Testis (tissue), 2 donors: Measurements from ENCODE around the gene GNL1.

Experiments used
- POLR2A ChIP-seq: fragments of 450-650 bp; IDR thresholded peaks from one replicate; pipeline ENCODE4 v1.6.1; 2017; ENCODE audit warnings: antibody characterized with exemption, mild to moderate bottlenecking, moderate library complexity
- TF ChIP-seq, protein P1 (sequence below), 3 experiments: fragments of 450-650 bp in 2 of 3; fragments of 200-600 bp in 1 of 3; sonication (generic) in 1 of 3; IDR thresholded peaks; one replicate each; pipeline ENCODE4 v1.5.1; 2016 to 2019; ENCODE audit warnings: antibody characterized with exemption in 3 of 3, mild to moderate bottlenecking in 2 of 3, moderate library complexity in 1 of 3

DNA sequence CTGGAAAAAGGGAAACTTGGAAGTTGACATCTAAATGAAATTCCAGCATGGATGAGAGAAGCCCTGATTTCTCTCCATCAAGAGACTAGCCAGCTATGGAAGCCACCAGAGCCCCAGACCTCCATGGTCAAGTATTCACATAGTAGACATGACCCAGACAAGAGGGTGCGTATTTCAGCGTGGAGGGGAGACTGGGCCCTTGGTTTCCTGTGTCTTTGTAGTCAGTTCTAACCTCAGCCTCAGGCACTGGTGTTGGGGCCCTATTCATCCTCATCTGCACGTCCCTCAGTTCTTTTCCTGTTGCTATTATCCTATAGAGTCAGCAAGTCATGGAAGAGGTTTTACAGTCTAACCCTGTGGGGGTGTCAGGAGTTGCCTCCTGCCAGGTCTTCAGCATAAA is 12.5 kb downstream of the GNL1 start:
- TF ChIP-seq POLR2A: no peak
- TF ChIP-seq, protein P1, sequence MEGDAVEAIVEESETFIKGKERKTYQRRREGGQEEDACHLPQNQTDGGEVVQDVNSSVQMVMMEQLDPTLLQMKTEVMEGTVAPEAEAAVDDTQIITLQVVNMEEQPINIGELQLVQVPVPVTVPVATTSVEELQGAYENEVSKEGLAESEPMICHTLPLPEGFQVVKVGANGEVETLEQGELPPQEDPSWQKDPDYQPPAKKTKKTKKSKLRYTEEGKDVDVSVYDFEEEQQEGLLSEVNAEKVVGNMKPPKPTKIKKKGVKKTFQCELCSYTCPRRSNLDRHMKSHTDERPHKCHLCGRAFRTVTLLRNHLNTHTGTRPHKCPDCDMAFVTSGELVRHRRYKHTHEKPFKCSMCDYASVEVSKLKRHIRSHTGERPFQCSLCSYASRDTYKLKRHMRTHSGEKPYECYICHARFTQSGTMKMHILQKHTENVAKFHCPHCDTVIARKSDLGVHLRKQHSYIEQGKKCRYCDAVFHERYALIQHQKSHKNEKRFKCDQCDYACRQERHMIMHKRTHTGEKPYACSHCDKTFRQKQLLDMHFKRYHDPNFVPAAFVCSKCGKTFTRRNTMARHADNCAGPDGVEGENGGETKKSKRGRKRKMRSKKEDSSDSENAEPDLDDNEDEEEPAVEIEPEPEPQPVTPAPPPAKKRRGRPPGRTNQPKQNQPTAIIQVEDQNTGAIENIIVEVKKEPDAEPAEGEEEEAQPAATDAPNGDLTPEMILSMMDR (IDR thresholded peaks at IDR 0.05): no peak
